Stomach (tissue), 4 donors: ENCODE results near the gene NECTIN4.

Experiments
- CTCF ChIP-seq, 7 experiments: fragments of 450-650 bp in 4 of 7; fragments of 200-600 bp in 3 of 7; sonication (generic) in 3 of 7; IDR thresholded peaks; one replicate each; pipeline ENCODE4 v1.5.1; 2016 to 2019; ENCODE audit warnings: antibody characterized with exemption in 7 of 7, control low read depth in 2 of 7, mild to moderate bottlenecking in 1 of 7
- POLR2A ChIP-seq, 4 donors: fragments of 450-650 bp; IDR thresholded peaks; one replicate each; pipeline ENCODE4 v1.6.1; 2016; ENCODE audit warnings: antibody characterized with exemption in 4 of 4, control low read depth in 2 of 4, mild to moderate bottlenecking in 1 of 4, moderate library complexity in 1 of 4

GRCh38 chr1:161096530-161096929, 7.2 kb upstream of the NECTIN4 start:
- TF ChIP-seq CTCF (IDR thresholded peaks at IDR 0.05): no peak
- no peak for TF ChIP-seq POLR2A (IDR thresholded peaks at IDR 0.05)
